SKM-1 treated with dmso at 0.1 percent for 144 hours (cell line): ENCODE results near the gene KCNT1.

ENCODE experiments used
- DNase-seq: peaks from one replicate; lab custom pipeline; 2025; ENCODE audit not compliant: unreplicated experiment; lab: John Stamatoyannopoulos, UW

Gene KCNT1

GRCh38 chr9:135724186-135724787 lies 22.3 kb downstream of the KCNT1 start:
- DNase-seq: no peak

GRCh38 chr9:135726138-135726853 lies 24.3 kb downstream of the KCNT1 start:
- no peak for DNase-seq

- no peak for DNase-seq
These were observed 25.4 kb downstream of the KCNT1 start for GRCh38 chr9:135727257-135727875.

GRCh38 chr9:135728436-135729110 lies 26.6 kb downstream of the KCNT1 start:
- no peak for DNase-seq

GRCh38 chr9:135729480-135729879 lies 27.5 kb downstream of the KCNT1 start:
- DNase-seq: peak; percentile 16

GRCh38 chr9:135731454-135731853 lies 29.5 kb downstream of the KCNT1 start:
- DNase-seq: no peak

- DNase-seq: no peak
These were observed 30.7 kb downstream of the KCNT1 start for GRCh38 chr9:135732569-135733257.

- no peak for DNase-seq
These were observed 32.7 kb downstream of the KCNT1 start for GRCh38 chr9:135734616-135735144.

- DNase-seq: no peak
These were observed 34.4 kb downstream of the KCNT1 start for GRCh38 chr9:135736272-135736978.

- no peak for DNase-seq
These were observed 35.2 kb downstream of the KCNT1 start for GRCh38 chr9:135736979-135737839.

GRCh38 chr9:135737840-135738521 lies 36.0 kb downstream of the KCNT1 start:
- no peak for DNase-seq

GRCh38 chr9:135739271-135740220 lies 37.6 kb downstream of the KCNT1 start:
- no peak for DNase-seq

GRCh38 chr9:135741276-135742219 lies 39.6 kb downstream of the KCNT1 start:
- no peak for DNase-seq

- no peak for DNase-seq
These were observed 41.0 kb downstream of the KCNT1 start for GRCh38 chr9:135743021-135743420.

GRCh38 chr9:135743546-135744332 lies 41.8 kb downstream of the KCNT1 start:
- no peak for DNase-seq
